Neural cell (in vitro differentiated cells): ENCODE measurements around the gene CDT1. TPM values are rescaled to one million over a fixed set of nuclear protein-coding genes. Genes with fewer than 3 reads are reported as not detected.

ENCODE experiments used
- H2AFZ ChIP-seq: fragments of 200-600, 300-800 bp; sonication (generic), shearing (Covaris generic); 2 replicates; pipeline ENCODE4 v1.6.0; 2014; ENCODE audit warnings: low read depth, mild to moderate bottlenecking, antibody characterized with exemption, low read length, moderate library complexity
- H3F3A ChIP-seq: fragments of 200-600 bp; shearing (Covaris generic); 2 replicates; pipeline ENCODE4 v1.6.1; 2016; ENCODE audit warnings: mild to moderate bottlenecking, moderate library complexity, mixed read lengths, antibody characterized with exemption, low read length; ENCODE audit not compliant: insufficient read depth, poor library complexity, severe bottlenecking
- H3K27ac ChIP-seq: fragments of 200-600, 300-800 bp; sonication (generic), shearing (Covaris generic); 2 replicates; pipeline ENCODE4 v1.5.1; 2014; ENCODE audit warnings: mild to moderate bottlenecking, low read length, moderate library complexity
- H3K27me3 ChIP-seq: fragments of 300-800, 200-600 bp; sonication (generic), shearing (Covaris generic); 2 replicates; pipeline ENCODE4 v1.6.0; 2014; ENCODE audit warnings: mild to moderate bottlenecking, low read depth, low read length, moderate library complexity; ENCODE audit not compliant: insufficient read depth
- H3K36me3 ChIP-seq: fragments of 300-800, 200-600 bp; sonication (generic), shearing (Covaris generic); 2 replicates; pipeline ENCODE4 v1.5.1; 2014; ENCODE audit warnings: mild to moderate bottlenecking, antibody characterized with exemption, low read length, moderate library complexity; ENCODE audit not compliant: insufficient read depth
- H3K4me2 ChIP-seq: fragments of 300-800, 200-600 bp; sonication (generic), shearing (Covaris generic); 2 replicates; pipeline ENCODE4 v1.6.0; 2014; ENCODE audit warnings: mild to moderate bottlenecking, low read length
- H3K4me3 ChIP-seq: fragments of 300-800, 200-600 bp; sonication (generic), shearing (Covaris generic); 2 replicates; pipeline ENCODE4 v1.5.1; 2014; ENCODE audit warnings: mild to moderate bottlenecking, low read length, moderate library complexity
- H3K79me2 ChIP-seq: fragments of 200-600 bp; shearing (Covaris generic); replicated peaks from 2 replicates; pipeline ENCODE4 v1.6.0; 2014; ENCODE audit warnings: mild to moderate bottlenecking, low read length, moderate library complexity; ENCODE audit not compliant: insufficient read depth
- H3K9ac ChIP-seq: fragments of 300-800, 200-600 bp; sonication (generic), shearing (Covaris generic); 2 replicates; pipeline ENCODE4 v1.6.1; 2016; ENCODE audit warnings: mild to moderate bottlenecking, low read length, mixed read lengths
- H3K9me2 ChIP-seq: fragments of 200-600 bp; shearing (Covaris generic); 2 replicates; pipeline ENCODE4 v1.6.1; 2016; ENCODE audit warnings: mild to moderate bottlenecking, low read length, mixed read lengths; ENCODE audit not compliant: insufficient read depth
- H3K9me3 ChIP-seq: fragments of 200-600, 300-800 bp; sonication (generic), shearing (Covaris generic); 2 replicates; pipeline ENCODE4 v1.6.1; 2016; ENCODE audit warnings: mild to moderate bottlenecking, mixed run types, low read length, moderate library complexity, mixed read lengths
- H4K20me1 ChIP-seq: fragments of 200-600 bp; shearing (Covaris generic); 2 replicates; pipeline ENCODE4 v1.6.1; 2016; ENCODE audit warnings: mild to moderate bottlenecking, mixed run types; ENCODE audit not compliant: insufficient read depth
- CTCF ChIP-seq: fragments of 450-650 bp; IDR thresholded peaks from 2 replicates; pipeline ENCODE4 v1.5.1; 2014; ENCODE audit warnings: antibody characterized with exemption, mild to moderate bottlenecking, moderate library complexity; ENCODE audit not compliant: poor library complexity, severe bottlenecking
- EP300 ChIP-seq: fragments of 450-650 bp; conservative IDR thresholded peaks from 2 replicates; pipeline ENCODE4 v1.6.1; 2014; ENCODE audit warnings: antibody characterized with exemption, mild to moderate bottlenecking, moderate library complexity; ENCODE audit not compliant: poor library complexity, severe bottlenecking
- EZH2 ChIP-seq: fragments of 200-600, 300-800 bp; shearing (Covaris generic), sonication (generic); IDR thresholded peaks from 2 replicates; pipeline ENCODE4 v1.6.1; 2014; ENCODE audit warnings: antibody characterized with exemption, low read length, borderline replicate concordance, mild to moderate bottlenecking; ENCODE audit not compliant: insufficient read depth, poor library complexity, severe bottlenecking
- MXI1 ChIP-seq: fragments of 450-650 bp; conservative IDR thresholded peaks from 2 replicates; pipeline ENCODE4 v1.6.1; 2014; ENCODE audit warnings: antibody characterized with exemption, mild to moderate bottlenecking; ENCODE audit not compliant: poor library complexity, severe bottlenecking
- POLR2AphosphoS5 ChIP-seq: IDR thresholded peaks from 2 replicates; pipeline ENCODE4 v1.6.1; 2012
- RAD21 ChIP-seq: fragments of 450-650 bp; conservative IDR thresholded peaks from 2 replicates; pipeline ENCODE4 v1.6.1; 2014; ENCODE audit warnings: antibody characterized with exemption, mild to moderate bottlenecking, moderate library complexity
- REST ChIP-seq: IDR thresholded peaks from 2 replicates; pipeline ENCODE4 v1.6.1; 2012; ENCODE audit warnings: borderline replicate concordance
- SMC3 ChIP-seq: fragments of 450-650 bp; conservative IDR thresholded peaks from 2 replicates; pipeline ENCODE4 v1.6.1; 2014; ENCODE audit warnings: antibody characterized with exemption, mild to moderate bottlenecking, moderate library complexity; ENCODE audit not compliant: poor library complexity
- TAF1 ChIP-seq: IDR thresholded peaks from 2 replicates; pipeline ENCODE4 v1.6.1; 2012; ENCODE audit warnings: low read depth
- polyA plus RNA-seq: library from polyadenylated mRNA; depleted of rRNA; stranded (reverse); fragments of >200 nt; gene quantifications from 2 replicates; pipeline ENCODE4 v1.2.3, GENCODE V29; 2014

Gene CDT1
- polyA plus RNA-seq, 1 donor from 2014 or later = 1.0 TPM

- H3K4me2 ChIP-seq = no peak overlapping the region
- no peaks in the 10 kb centered on the region for H3K36me3 ChIP-seq
- H3F3A ChIP-seq = no peaks in the 10 kb centered on the region
- H3K9ac ChIP-seq = no peak overlapping the region
- no peaks in the 10 kb centered on the region for H3K9me3 ChIP-seq
- H3K9me2 ChIP-seq = no peaks in the 10 kb centered on the region
- H2AFZ ChIP-seq = no peak overlapping the region
- H3K27me3 ChIP-seq = no peaks in the 10 kb centered on the region
- H3K27ac ChIP-seq = no peak overlapping the region
- no peaks in the 10 kb centered on the region for H4K20me1 ChIP-seq
- H3K79me2 ChIP-seq = no peaks in the 10 kb centered on the region
- H3K4me3 ChIP-seq = no peak overlapping the region
- TF ChIP-seq REST (no peak), MXI1 (no peak), TAF1 (no peak), RAD21 (no peak), POLR2AphosphoS5 (no peak)
Measured at GRCh38 chr16:88828711-88829110, 25.1 kb downstream of the CDT1 start.

GRCh38 chr16:88830258-88830657 is 26.7 kb downstream of the CDT1 start:
- H3K9me2 ChIP-seq = no peaks in the 10 kb centered on the region
- H3K27me3 ChIP-seq = no peaks in the 10 kb centered on the region
- H4K20me1 ChIP-seq = no peaks in the 10 kb centered on the region
- no peak overlapping the region for H3K4me3 ChIP-seq
- H3F3A ChIP-seq = no peaks in the 10 kb centered on the region
- no peak overlapping the region for H3K4me2 ChIP-seq
- no peaks in the 10 kb centered on the region for H3K9me3 ChIP-seq
- no peaks in the 10 kb centered on the region for H3K79me2 ChIP-seq
- no peak overlapping the region for H3K9ac ChIP-seq
- H2AFZ ChIP-seq = no peak overlapping the region
- H3K27ac ChIP-seq = no peak overlapping the region
- H3K36me3 ChIP-seq = no peaks in the 10 kb centered on the region
- TF ChIP-seq MXI1 = no peak
- TF ChIP-seq RAD21 = no peak
- no peak for TF ChIP-seq EZH2
- TF ChIP-seq CTCF = no peak
- TF ChIP-seq TAF1 = no peak
- no peak for TF ChIP-seq REST
- TF ChIP-seq SMC3 = no peak
- TF ChIP-seq POLR2AphosphoS5 = no peak
- no peak for TF ChIP-seq EP300
